Regular cardiac myocyte (primary cell): Measurements from ENCODE around the gene DGLUCY. TPM values are rescaled to one million over a fixed set of nuclear protein-coding genes. Genes with fewer than 3 reads are reported as not detected.

Experiments
- total RNA-seq: library from RNA; depleted of rRNA; stranded (reverse); fragments of >200 nt; gene quantifications from 2 replicates; pipeline ENCODE4 v1.2.3, GENCODE V29; 2014

Gene DGLUCY
- total RNA-seq, result 28.4 and 43.7 TPM in 2 replicates

DNA sequence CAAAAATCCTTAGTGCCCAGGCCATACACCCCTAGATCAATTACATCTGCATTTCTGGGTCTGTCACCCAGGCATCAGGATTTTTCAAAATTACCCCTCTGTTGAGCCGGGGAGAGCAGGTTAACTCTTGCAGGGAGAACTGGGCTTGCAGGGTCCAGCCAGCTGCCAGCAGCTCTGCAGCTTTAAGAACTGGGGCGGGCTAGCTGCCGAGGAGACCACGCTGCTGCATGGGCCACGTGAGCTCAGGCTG, at the start of gene DGLUCY:
TSS of gene DGLUCY (plus strand) at position 245 of the 250 bp plus-strand sequence. CDS start 46,222 bp downstream, outside the sequence.

GRCh38 chr14:91244501-91244901, 130.6 kb downstream of the DGLUCY start, which contains the start of gene GPR68:
Gene GPR68 (minus strand): TSS chr14:91244704. CDS start chr14:91235050, 9,654 bp downstream.

Other genes with a start within 250 kb of the DGLUCY start
- gene RPS6KA5, start 53.4 kb upstream of the DGLUCY start, total RNA-seq, result 0.56 and 1.2 TPM in 2 replicates
- 0.96 and 2.3 TPM in 2 replicates for gene GPR68, start 130.6 kb downstream of the DGLUCY start, total RNA-seq